GM19455 (cell line): Measurements from ENCODE around the gene R3HDM2.

Experiments used
- ATAC-seq: cut with Tn5 transposase; IDR thresholded peaks from one replicate; pipeline ENCODE4 v1.9.1; 2021; ENCODE audit not compliant: unreplicated experiment

The R3HDM2 gene

DNA sequence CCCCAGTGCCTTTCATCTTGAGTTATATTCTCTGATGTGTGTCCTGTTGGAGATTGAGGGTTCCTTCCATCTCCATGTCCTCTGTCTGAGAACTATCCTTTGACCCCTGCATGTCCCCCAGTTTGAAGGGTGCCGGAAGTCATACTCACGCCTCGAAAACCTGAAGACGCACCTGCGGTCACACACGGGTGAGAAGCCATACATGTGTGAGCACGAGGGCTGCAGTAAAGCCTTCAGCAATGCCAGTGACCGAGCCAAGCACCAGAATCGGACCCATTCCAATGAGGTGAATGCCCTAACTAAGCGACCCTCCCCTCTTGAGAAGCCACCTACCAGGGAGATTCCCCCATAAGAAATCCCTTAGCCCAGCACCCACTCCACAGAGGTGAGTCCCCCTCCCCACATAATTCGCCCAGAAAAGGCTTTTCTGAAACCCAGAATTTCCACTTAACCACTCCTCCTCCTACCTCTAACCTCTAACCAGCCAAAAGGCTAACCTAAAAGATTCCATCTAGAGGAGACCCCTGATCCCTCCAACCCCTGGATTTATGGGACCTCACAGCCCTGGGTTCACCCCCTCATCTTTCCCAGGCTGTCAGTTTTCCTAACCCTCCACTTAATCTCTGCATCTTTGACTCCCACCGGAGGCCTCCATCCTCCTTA, 36.5 kb upstream of the R3HDM2 start:
- ATAC-seq = no peak

DNA sequence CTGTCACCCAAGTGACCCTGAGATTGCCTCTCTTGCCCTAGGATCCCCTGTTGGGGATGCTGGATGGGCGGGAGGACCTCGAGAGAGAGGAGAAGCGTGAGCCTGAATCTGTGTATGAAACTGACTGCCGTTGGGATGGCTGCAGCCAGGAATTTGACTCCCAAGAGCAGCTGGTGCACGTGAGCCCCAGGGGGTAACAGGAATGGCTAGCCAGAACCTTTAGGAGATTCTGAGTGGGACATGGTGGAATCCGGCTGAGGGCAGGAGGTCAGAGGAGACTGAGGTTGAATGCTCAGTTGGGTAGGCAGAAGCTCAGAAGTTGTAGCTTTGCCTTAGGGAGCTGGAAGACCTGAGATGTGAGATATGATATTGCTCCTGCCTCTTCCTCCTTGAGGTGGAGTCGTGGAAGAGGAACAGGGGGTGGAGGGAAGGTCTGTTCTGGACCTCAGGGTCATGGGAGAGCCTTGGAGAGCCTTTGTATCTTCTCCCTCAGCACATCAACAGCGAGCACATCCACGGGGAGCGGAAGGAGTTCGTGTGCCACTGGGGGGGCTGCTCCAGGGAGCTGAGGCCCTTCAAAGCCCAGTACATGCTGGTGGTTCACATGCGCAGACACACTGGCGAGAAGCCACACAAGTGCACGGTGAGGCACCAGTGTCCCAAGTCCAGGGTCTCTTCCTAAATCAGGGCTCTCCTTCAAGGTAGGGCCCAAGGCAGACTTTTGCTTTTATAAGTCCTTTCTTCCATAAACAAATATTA, 35.1 kb upstream of the R3HDM2 start:
- ATAC-seq = no peak

DNA sequence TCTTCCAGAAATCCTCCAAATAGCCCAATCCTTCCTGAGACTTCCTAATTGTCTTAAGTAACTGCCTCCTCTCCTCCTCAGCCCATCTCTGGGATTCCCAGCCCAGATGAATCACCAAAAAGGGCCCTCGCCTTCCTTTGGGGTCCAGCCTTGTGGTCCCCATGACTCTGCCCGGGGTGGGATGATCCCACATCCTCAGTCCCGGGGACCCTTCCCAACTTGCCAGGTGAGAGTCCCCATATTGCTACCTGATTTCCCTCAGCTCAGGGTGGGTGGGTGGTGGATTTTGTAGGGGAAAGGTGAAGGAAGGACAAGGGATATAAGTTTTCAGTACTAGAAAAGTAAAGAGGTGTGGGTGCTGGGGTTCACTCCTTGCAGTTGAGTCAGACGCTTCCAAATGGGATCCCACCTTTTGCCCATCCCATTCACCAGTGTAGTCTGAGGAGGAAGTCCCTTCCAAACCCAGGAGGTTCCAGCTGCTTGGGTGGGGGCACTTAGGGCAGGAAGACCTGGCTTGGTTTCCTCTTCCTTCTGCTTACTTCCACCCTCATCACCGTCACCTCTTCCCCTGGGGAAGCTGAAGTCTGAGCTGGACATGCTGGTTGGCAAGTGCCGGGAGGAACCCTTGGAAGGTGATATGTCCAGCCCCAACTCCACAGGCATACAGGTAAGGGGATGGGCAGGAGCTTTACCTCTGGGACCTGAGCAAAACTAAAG, 34.3 kb upstream of the R3HDM2 start:
- ATAC-seq = no peak

DNA sequence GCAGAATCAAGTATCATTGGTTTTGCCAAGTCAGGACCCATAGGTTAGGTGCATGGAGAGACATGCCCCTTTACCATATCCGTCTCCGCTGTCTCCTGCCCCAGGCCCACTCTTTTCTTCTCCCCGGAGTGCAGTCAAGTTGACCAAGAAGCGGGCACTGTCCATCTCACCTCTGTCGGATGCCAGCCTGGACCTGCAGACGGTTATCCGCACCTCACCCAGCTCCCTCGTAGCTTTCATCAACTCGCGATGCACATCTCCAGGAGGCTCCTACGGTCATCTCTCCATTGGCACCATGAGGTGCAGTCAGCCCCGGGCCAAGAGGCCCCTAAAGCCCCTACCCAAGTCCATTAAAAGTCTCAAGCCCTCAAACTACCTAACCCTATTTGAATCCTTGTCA, 33.7 kb upstream of the R3HDM2 start:
- no peak for ATAC-seq

GRCh38 chr12:57462912-57463253, 32.0 kb upstream of the R3HDM2 start:
- no peak for ATAC-seq

GRCh38 chr12:57462251-57462911, 31.5 kb upstream of the R3HDM2 start:
- peak; percentile 64 for ATAC-seq

GRCh38 chr12:57461917-57462250, 31.0 kb upstream of the R3HDM2 start:
- no peak for ATAC-seq

DNA sequence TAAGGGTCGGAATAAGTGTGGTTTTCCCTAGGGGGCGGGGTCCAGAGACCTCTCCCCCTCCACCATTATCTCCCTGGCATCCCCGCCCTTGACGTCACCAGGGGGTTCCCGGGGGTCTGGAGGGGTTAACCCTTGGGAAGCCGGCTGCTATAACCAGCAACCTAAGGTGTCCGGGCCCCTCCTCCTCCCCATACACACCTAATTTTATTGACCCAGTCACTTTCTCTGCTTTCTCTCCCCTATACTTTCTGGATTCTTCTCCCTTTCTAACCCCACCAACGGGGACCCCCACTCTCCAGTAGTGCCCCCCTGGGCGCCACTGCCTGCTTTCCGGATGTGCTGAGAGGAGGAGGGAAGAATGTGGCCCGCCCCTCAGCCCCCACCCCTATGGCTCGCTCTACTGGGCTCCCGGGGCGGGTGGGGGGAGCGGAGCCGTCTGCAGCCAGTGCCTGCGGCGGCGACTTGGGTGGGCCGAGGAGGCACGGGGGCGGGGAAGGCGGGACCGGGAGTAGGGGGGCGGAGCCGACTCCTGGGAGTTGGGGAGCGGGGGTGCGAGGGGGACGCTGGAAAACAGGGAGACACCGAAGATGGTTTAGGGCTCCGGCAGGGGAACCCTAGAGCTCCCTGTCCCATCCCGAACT, 30.6 kb upstream of the R3HDM2 start:
- ATAC-seq = no peak

DNA sequence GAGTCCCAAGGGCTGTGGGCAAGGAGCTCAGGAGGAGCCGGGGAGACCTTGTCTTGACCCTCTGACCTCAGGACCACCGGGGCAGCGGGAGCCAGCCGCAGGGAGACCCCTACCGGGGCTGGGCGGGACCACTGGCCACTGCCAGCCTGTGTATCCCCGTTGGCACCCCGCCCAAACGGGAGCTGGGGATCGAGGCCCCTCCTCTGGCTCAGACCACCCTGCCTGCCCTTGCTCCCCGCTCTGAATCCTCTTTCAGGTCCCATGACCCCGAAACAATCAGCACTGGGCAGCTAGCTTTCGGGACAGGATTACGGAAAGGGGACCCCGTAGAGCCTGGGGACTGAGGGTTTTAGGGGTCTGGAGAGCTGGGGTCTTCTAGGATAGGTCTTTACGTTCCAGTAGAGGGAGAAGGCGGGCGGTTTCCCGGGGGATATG, 30.0 kb upstream of the R3HDM2 start:
- no peak for ATAC-seq

GRCh38 chr12:57460468-57460784, 29.6 kb upstream of the R3HDM2 start:
- ATAC-seq = no peak

DNA sequence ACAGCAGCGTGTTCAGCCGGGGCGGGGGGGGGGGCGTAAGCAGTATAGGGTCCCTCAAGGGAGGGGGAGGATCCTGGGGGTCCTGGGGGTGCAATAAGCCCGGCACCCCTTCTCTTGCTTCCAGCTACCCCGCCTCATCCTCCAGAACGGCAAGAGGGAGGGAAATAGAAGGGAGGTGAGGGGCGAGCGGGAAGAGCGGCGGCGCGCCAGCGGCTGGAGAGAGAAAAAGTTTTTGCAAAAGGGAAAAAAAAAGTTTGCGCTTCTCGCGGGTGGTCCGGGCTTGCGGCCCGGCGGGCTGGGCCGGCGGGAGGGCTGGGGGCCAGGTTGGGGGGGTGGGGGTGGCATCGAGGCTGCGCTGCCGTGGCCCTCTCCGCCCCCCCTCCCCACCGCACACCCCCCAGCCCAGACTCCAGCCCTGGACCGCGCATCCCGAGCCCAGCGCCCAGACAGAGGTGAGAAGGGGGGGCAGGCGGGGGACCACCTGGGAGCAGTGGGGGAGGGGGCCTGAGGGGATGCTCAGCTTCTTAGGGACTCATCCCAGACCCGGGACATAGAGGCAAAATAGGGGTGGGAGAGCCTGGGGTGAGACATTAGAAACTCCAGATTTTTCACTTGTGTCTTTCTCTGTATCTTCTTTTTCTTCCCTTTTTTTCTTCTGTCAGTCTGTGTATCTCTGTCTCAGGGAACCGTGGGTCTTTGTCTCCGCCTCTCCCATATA, 29.1 kb upstream of the R3HDM2 start, which contains the start of gene GLI1:
TSS of gene GLI1 (plus strand) at position 36 of the 718 bp plus-strand sequence. CDS start 3,907 bp downstream, outside the sequence.
- ATAC-seq = no peak

DNA sequence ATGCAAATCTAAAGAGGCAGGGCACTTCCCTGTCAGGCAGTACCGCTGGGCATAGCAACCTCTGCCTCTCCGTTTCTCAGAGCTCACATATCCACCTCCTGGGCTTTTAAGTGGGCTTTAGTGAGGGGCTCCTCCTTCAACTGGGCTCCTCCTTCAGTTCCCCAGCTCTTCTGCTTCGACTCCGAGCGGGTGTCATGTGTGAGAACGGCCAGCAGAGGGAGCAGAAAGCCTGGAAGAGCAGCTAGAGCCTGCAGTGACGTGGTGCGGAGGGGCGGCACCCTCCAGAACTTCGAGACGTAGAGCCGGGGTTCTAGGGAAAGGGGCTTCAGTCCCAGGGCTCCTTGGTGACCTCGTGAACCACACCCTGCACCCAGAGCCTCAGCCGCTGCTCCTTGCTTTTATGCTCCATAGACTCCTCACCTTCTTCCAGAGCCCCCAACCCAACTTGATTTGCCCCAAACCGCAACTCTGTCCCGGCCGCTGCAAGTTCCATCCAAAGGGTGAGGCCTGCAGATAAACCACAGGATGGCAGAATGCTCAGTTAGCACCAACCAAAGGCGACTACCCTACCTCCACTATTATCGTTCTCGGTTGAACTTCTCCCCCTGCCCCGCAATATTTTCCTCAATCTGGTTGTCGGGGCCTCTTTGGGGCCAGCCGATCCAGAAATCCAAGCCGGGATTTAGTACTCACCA, 28.4 kb upstream of the R3HDM2 start:
- ATAC-seq = peak; percentile 52

DNA sequence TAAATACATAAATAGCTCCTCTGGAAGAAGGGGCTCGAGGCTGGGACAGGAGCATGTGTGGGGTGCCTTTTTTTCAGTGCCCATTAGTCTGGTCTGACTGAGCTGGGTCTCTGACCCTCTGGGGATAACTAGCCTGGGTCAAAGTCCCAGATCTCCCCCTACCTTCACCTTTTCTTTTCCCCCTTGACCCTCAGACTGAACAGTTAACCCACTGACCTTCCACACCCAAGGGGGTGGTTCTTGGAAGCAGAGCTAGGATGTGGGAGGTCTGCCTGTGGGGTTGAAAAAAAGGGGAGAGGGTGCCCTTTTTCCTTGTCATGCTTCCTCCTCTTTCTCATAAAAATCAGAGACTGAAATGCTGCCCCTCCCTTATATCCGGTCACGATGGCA, 27.8 kb upstream of the R3HDM2 start:
- no peak for ATAC-seq

- no peak for ATAC-seq
Observed at GRCh38 chr12:57456737-57457490, 26.1 kb upstream of the R3HDM2 start.

DNA sequence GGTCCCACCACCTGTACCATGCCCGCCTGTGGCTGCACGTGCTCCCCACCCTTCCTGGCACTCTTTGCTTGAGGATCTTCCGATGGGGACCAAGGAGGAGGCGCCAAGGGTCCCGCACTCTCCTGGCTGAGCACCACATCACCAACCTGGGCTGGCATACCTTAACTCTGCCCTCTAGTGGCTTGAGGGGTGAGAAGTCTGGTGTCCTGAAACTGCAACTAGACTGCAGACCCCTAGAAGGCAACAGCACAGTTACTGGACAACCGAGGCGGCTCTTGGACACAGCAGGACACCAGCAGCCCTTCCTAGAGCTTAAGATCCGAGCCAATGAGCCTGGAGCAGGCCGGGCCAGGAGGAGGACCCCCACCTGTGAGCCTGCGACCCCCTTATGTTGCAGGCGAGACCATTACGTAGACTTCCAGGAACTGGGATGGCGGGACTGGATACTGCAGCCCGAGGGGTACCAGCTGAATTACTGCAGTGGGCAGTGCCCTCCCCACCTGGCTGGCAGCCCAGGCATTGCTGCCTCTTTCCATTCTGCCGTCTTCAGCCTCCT, 25.4 kb upstream of the R3HDM2 start:
- no peak for ATAC-seq

- no peak for ATAC-seq
Observed at GRCh38 chr12:57455374-57456144, 24.7 kb upstream of the R3HDM2 start.

DNA sequence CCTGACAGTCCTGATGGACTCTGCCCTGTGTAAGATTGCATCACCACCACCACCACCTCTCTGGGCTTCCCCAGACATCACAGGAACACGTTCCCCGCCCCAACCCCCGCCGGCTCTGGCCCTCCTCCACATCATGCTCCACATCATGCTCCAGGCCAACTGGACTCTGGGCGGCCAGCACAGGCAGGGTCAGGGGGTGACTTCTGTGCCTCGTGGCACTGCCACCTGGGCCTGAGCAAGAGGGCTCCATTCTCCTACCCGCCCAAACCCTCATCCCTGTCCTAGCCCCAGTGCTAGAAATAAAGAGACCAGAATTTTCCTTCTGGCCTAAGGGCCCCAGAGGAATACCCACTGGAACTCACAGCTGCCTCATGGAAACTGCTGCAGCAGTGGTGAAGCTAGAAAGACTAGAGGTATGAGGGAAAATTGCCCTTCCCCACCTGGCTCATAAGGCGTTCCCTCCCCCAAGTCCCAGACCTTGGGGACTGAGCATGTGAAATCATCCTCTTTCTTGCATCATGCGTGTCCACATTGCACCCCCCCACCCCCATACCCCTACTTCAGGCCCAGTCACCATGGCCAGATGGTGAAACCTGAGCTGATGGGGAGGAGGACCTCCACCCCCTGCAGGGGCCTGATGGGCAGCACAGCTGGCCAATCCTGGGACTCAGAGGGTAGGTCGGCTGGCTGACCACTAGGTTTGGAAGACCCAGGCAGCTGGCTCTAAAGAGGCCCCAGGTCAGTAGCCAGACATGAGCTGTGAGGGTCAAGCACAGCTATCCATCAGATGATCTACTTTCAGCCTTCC, 23.9 kb upstream of the R3HDM2 start, which contains the start of gene INHBE:
TSS of gene INHBE (plus strand) at position 742 of the 808 bp plus-strand sequence. CDS start 230 bp downstream, outside the sequence.
- ATAC-seq = no peak
